Heart left ventricle (tissue), 16 donors: ENCODE data around the gene ADGRV1. TPM values are rescaled to one million over a fixed set of nuclear protein-coding genes. Genes with fewer than 3 reads are reported as not detected.

ENCODE experiments used
- ATAC-seq, 4 donors: fragments of 200-7000 bp; cut with Tn5 transposase; one replicate each; pipeline ENCODE4 v1.9.1; 2020 to 2022; ENCODE audit warnings: moderate library complexity in 4 of 4, mild to moderate bottlenecking in 3 of 4, moderate number of reproducible peaks in 1 of 4
- DNase-seq, 5 donors: peaks; one replicate each; pipeline ENCODE4 v3.0.0-alpha.2; 2020
- H3K27ac ChIP-seq, 12 donors: fragments of 200-600 bp; sonication (generic) in 4 of 12; one replicate each; pipeline versions ENCODE4 v1.5.0 to v1.8.0; 2016 to 2022; ENCODE audit warnings: mild to moderate bottlenecking in 2 of 12
- H3K27me3 ChIP-seq, 9 donors: fragments of 200-600 bp; sonication (generic) in 2 of 9; one replicate each; pipeline versions ENCODE4 v1.5.1 to v1.8.0; 2016 to 2022; ENCODE audit warnings: mild to moderate bottlenecking in 3 of 9
- H3K36me3 ChIP-seq, 9 donors: fragments of 200-600 bp; sonication (generic) in 2 of 9; one replicate each; pipeline versions ENCODE4 v1.5.0 to v1.8.0; 2018 to 2022; ENCODE audit warnings: mild to moderate bottlenecking in 2 of 9
- H3K4me1 ChIP-seq, 12 donors: fragments of 200-600 bp; sonication (generic) in 4 of 12; one replicate each; pipeline versions ENCODE4 v1.5.0 to v1.8.0; 2016 to 2022; ENCODE audit warnings: mild to moderate bottlenecking in 3 of 12
- H3K4me3 ChIP-seq, 12 donors: fragments of 200-600 bp; sonication (generic) in 4 of 12; one replicate each; pipeline versions ENCODE4 v1.5.0 to v1.8.0; 2017 to 2022; ENCODE audit warnings: mild to moderate bottlenecking in 9 of 12, moderate library complexity in 4 of 12
- H3K9me3 ChIP-seq, 12 donors: fragments of 200-600 bp; sonication (generic) in 4 of 12; one replicate each; pipeline versions ENCODE4 v1.5.0 to v1.8.0; 2016 to 2022; ENCODE audit warnings: mild to moderate bottlenecking in 1 of 12
- POLR2A ChIP-seq, 2 donors: fragments of 450-650 bp; IDR thresholded peaks; one replicate each; pipeline ENCODE4 v1.6.1; 2017; ENCODE audit warnings: antibody characterized with exemption in 2 of 2, mild to moderate bottlenecking in 2 of 2, moderate library complexity in 2 of 2
- WGBS, 4 donors: extraction: QIAGEN DNeasy Blood & Tissue Kit in 2 of 4; methylation state at CpG; one replicate each; pipeline versions ENCODE4 v1.1.5 to v1.1.7; 2013 to 2018; 5-methylcytosine and 5-hydroxymethylcytosine counted together
- intact Hi-C, 10 donors: fragments of 100-400 bp; cut with DNase I; formaldehyde crosslinking; loops; one replicate each; pipeline versions ENCODE4 v1.11.1 to v1.14.2; 2022
- polyA plus RNA-seq, 2 donors: library from polyadenylated mRNA; stranded (reverse); fragments of 200-250 nt; gene quantifications; one replicate each; pipeline ENCODE4 v1.2.3, GENCODE V29; 2013
- total RNA-seq, 9 donors: library from RNA; depleted of rRNA in 2 of 9; stranded (reverse); fragments of >200 nt in 2 of 9; fragmentation: NEBNext Ultra II Directional in 3 of 9; extraction: Animal tissue kit (Norgen Biotek cat#: 25700) in 3 of 9; gene quantifications; one replicate each; pipeline versions ENCODE4 v1.1.0 to v1.2.4, GENCODE V29; 2016 to 2023
- TF ChIP-seq, protein P1 (sequence below), 12 donors: fragments of 200-600 bp; sonication (generic) in 4 of 12; IDR thresholded peaks; one replicate each; pipeline versions ENCODE4 v1.5.0 to v1.8.0; 2018 to 2022; ENCODE audit warnings: antibody characterized with exemption in 12 of 12, mild to moderate bottlenecking in 5 of 12
- donor health status: ischemic (EF 13 %, LVEDD 7.1; RV severe dilation, severe dysfunction).
- donor health status: healthy with polysubstance abuse.
- donor health status: DM: no; HTN: yes; CAD: no.
- donor health status: DM: no; HTN: no; CAD: no.
- donor health status: ischemic (EF 25% LVEDD 6.9; RV normal size, moderate dysfunction).
- donor health status: ischemic (EF 25% LVEDD 5.7; RV mildly dilated, moderate dysfunction).
- donor health status: healthy.
- donor health status: DM: yes; HTN: yes; CAD: no.
- donor health status: ischemic (EF 35%, LVEDD 5.7; RV mildly dilated, moderate dysfunction).
- donor health status: nonischemic (EF 11% LVEDD 7.7; RV severe dilation, severe dysfunction).
- donor health status: DM: yes; HTN: yes; CAD: no.
- donor health status: PGD.
- donor health status: ischemic (EF 29% LVEDD 5.4; RV normal size, mild dysfunction).
- donor health status: nonischemic (EF 23%, LVEDD 6.1; RV moderate dilation, normal function).

Gene ADGRV1
- total and polyA plus RNA-seq, 11 donors: 0.25 to 0.29 TPM; not detected in 9

DNA sequence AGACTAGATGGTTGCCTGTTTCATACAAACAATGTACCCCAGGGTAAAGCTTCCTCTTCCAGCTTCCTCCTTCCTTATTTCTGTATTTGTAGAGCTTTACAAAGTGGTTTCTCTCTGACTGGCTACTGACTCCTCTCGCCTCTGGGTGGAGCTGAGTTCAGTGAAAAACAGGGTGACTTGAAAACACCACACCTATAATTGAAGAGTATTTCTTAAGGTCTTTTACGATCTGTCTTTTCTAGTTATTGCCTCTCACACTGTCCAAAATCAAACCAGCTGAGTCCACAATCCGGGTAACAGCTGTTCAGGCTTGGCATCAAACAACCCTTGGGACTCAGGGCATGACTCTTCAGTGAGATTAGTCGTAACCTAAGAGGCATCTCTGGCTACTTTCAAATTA lies 624.2 kb downstream of the ADGRV1 start:
- Histone ChIP-seq H3K27ac (peak overlapping the region in 7 of 12 donors; percentile 10 to 83 (median 39)), H3K9me3 (no peaks in the 10 kb centered on the region), H3K4me1 (peaks cover 0 to 31% (median 0%) of the 10 kb centered on the region in 12 donors), H3K27me3 (no peaks in the 10 kb centered on the region), H3K4me3 (no peak overlapping the region), H3K36me3 (no peaks in the 10 kb centered on the region)
- ATAC-seq: peak; percentile 31 to 88 (median 80)
- peak in 3 of 5 donors; percentile 18 to 34 (median 33) for DNase-seq
- TF ChIP-seq POLR2A (IDR thresholded peaks at IDR 0.05): no peak
- TF ChIP-seq, protein P1, sequence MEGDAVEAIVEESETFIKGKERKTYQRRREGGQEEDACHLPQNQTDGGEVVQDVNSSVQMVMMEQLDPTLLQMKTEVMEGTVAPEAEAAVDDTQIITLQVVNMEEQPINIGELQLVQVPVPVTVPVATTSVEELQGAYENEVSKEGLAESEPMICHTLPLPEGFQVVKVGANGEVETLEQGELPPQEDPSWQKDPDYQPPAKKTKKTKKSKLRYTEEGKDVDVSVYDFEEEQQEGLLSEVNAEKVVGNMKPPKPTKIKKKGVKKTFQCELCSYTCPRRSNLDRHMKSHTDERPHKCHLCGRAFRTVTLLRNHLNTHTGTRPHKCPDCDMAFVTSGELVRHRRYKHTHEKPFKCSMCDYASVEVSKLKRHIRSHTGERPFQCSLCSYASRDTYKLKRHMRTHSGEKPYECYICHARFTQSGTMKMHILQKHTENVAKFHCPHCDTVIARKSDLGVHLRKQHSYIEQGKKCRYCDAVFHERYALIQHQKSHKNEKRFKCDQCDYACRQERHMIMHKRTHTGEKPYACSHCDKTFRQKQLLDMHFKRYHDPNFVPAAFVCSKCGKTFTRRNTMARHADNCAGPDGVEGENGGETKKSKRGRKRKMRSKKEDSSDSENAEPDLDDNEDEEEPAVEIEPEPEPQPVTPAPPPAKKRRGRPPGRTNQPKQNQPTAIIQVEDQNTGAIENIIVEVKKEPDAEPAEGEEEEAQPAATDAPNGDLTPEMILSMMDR (IDR thresholded peaks at IDR 0.05): peak in 5 of 12 donors; percentile 9 to 39 (median 14)
- WGBS, 4 donors: 49 to 71% (median 55%) methylated on average over 4 of the region's 4 CpGs
- intact Hi-C loops: loop anchor here in 1 of 10 donors (10.0 kb wide), 1 partner anchor 68 kb away; no protein-coding TSS in a partner anchor

DNA sequence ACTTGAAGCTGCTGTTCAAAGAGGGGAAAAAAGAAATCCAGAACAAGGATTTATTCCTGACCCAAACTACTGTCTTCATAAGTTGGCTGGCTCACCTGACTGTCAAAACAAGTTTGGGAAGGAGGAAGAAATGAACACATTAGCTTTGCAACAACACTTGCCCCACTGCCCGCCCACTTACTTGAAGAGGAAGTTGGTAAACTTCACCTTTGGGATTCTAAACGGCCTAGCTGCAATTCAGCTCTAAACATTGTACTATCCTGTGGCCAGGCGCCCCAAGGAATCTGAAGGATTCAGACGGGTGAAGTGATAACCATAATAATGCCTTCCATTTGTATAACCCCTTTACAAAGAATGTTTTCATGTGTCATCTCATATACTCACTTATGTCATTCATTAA lies 625.1 kb downstream of the ADGRV1 start:
- Histone ChIP-seq H3K4me3 (no peak overlapping the region), H3K27ac (peak overlapping the region in 5 of 12 donors; percentile 3 to 83 (median 41)), H3K27me3 (no peaks in the 10 kb centered on the region), H3K4me1 (peaks cover 0 to 27% (median 0%) of the 10 kb centered on the region in 12 donors), H3K9me3 (no peaks in the 10 kb centered on the region), H3K36me3 (no peaks in the 10 kb centered on the region)
- intact Hi-C loops: loop anchor here in 1 of 10 donors (10.0 kb wide), 1 partner anchor 69 kb away; no protein-coding TSS in a partner anchor
- 64 to 75% (median 73%) methylated on average over 4 of the region's 4 CpGs for WGBS, 4 donors
- peak in 4 of 5 donors; percentile 25 to 65 (median 36) for DNase-seq
- ATAC-seq: no peak
- TF ChIP-seq, protein P1 (IDR thresholded peaks at IDR 0.05): no peak
- no peak for TF ChIP-seq POLR2A (IDR thresholded peaks at IDR 0.05)

DNA sequence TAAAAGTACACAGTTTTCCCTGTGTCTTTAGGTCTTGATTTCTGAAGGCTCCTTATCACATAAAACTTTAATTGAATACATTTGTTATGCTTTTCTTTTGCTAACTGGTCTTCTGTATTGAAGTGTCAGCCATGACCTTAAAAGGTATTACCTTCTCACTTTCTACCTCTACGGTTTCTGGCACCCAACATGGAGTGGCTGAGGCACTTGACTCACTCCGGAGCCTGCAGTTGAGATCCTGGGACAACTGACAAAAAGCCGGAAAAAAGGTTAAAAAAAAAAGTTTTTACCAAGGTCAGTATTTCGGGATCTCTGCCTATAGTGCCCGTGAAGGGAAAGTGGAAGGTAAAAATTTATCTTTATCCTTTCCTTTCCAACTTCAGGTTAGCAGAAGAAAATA lies 627.5 kb downstream of the ADGRV1 start:
- Histone ChIP-seq H3K27ac (no peak overlapping the region), H3K27me3 (no peaks in the 10 kb centered on the region), H3K36me3 (no peaks in the 10 kb centered on the region), H3K4me3 (no peak overlapping the region), H3K9me3 (no peaks in the 10 kb centered on the region), H3K4me1 (peaks cover 0 to 44% (median 0%) of the 10 kb centered on the region in 12 donors)
- ATAC-seq: no peak
- TF ChIP-seq, protein P1 (IDR thresholded peaks at IDR 0.05): no peak
- no peak for TF ChIP-seq POLR2A (IDR thresholded peaks at IDR 0.05)
- intact Hi-C loops: loop anchor here in 1 of 10 donors (10.0 kb wide), 1 partner anchor 71 kb away; no protein-coding TSS in a partner anchor
- 93 to 95% (median 94%) methylated on average over 5 of the region's 5 CpGs for WGBS, 4 donors
- DNase-seq: no peak

DNA sequence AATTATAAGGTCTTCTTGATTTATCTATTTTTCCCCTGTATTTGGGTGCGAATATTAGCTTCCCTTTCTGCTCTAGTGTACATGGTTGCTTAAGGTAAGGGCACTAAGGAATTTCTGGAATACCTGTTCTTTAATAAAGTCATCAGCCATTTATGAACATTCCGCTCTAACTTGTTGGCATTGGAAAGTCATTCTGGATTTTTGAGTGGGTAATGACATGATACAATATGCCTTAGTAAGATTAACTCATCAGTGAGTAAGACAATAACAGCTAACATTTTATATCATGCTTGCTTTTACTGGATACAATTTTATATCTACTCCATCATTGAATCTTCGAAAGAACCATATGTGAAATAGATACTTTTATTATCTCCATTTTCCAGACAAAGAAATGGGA lies 628.4 kb downstream of the ADGRV1 start:
- TF ChIP-seq POLR2A (IDR thresholded peaks at IDR 0.05): no peak
- TF ChIP-seq, protein P1 (IDR thresholded peaks at IDR 0.05): no peak
- H3K9me3 ChIP-seq: no peaks in the 10 kb centered on the region
- peaks cover 0 to 42% (median 0%) of the 10 kb centered on the region in 12 donors for H3K4me1 ChIP-seq
- H3K27me3 ChIP-seq: no peaks in the 10 kb centered on the region
- DNase-seq: no peak
- H3K27ac ChIP-seq: no peak overlapping the region
- no peak overlapping the region for H3K4me3 ChIP-seq
- no peak for ATAC-seq
- intact Hi-C loops: loop anchor here in 1 of 10 donors (10.0 kb wide), 1 partner anchor 72 kb away; no protein-coding TSS in a partner anchor
- H3K36me3 ChIP-seq: no peaks in the 10 kb centered on the region
- WGBS, 4 donors: 91 to 96% (median 94%) methylated on average over 3 of the region's 3 CpGs
